Measurements from ENCODE around the gene SLC30A2. TPM values are rescaled to one million over a fixed set of nuclear protein-coding genes. Genes with fewer than 3 reads are reported as not detected.

Gene SLC30A2
- not detected in 2 replicates for total RNA-seq

GRCh38 chr1:26045722-26046245 lies at the start of gene SLC30A2:
Gene SLC30A2 (minus strand): TSS chr1:26046118. CDS start chr1:26045896, 222 bp downstream.

GRCh38 chr1:26067432-26067911 lies 21.6 kb upstream of the SLC30A2 start, which contains the start of gene TRIM63:
Gene TRIM63 (minus strand): TSS chr1:26067630. CDS start chr1:26067494, 136 bp downstream.

GRCh38 chr1:26021647-26022403 lies 24.1 kb downstream of the SLC30A2 start, which contains the start of gene EXTL1:
Gene EXTL1 (plus strand): TSS chr1:26021775. CDS start chr1:26022647, 872 bp downstream.

GRCh38 chr1:25997828-25998761 lies 47.8 kb downstream of the SLC30A2 start, which contains the start of gene PAFAH2:
Gene PAFAH2 (minus strand): TSS chr1:25998063. CDS start chr1:25990816, 7,247 bp downstream.

Other genes with a start within 250 kb of the SLC30A2 start
- 20.1 and 69.8 TPM in 2 replicates for gene SELENON, start 245.9 kb downstream of the SLC30A2 start, total RNA-seq
- gene MTFR1L, start 226.2 kb downstream of the SLC30A2 start, total RNA-seq: 15.2 and 21.5 TPM in 2 replicates
- gene AUNIP, start 186.7 kb downstream of the SLC30A2 start, total RNA-seq: 2.1 and 3.1 TPM in 2 replicates
- 4.5 and 9.1 TPM in 2 replicates for gene PAQR7, start 170.4 kb downstream of the SLC30A2 start, total RNA-seq
- gene STMN1, start 139.7 kb downstream of the SLC30A2 start, total RNA-seq: 119 and 151 TPM in 2 replicates
- 3.6 and 17.9 TPM in 2 replicates for gene PAFAH2, start 48.1 kb downstream of the SLC30A2 start, total RNA-seq
- not detected in 2 replicates for gene EXTL1, start 24.3 kb downstream of the SLC30A2 start, total RNA-seq
- under 0.01 TPM in 1 of 2 replicates, not detected in the other for gene TRIM63, start 21.5 kb upstream of the SLC30A2 start, total RNA-seq
- gene PDIK1L, start 65.7 kb upstream of the SLC30A2 start, total RNA-seq: 3.2 and 4.2 TPM in 2 replicates
- gene FAM110D, start 113.0 kb upstream of the SLC30A2 start, total RNA-seq: 3.1 and 7.9 TPM in 2 replicates
- gene C1orf232, start 122.8 kb upstream of the SLC30A2 start, total RNA-seq: not detected in 2 replicates
- gene ZNF593, start 123.8 kb upstream of the SLC30A2 start, total RNA-seq: 15.6 and 29.1 TPM in 2 replicates
- not detected in 2 replicates for gene ZNF593OS, start 125.7 kb upstream of the SLC30A2 start, total RNA-seq
- 0.31 TPM in 1 of 2 replicates, not detected in the other for gene CNKSR1, start 131.4 kb upstream of the SLC30A2 start, total RNA-seq
- gene CATSPER4, start 144.5 kb upstream of the SLC30A2 start, total RNA-seq: not detected in 2 replicates
- 8.6 and 12.3 TPM in 2 replicates for gene CEP85, start 188.1 kb upstream of the SLC30A2 start, total RNA-seq
- gene SH3BGRL3, start 234.0 kb upstream of the SLC30A2 start, total RNA-seq: 14.6 and 20.7 TPM in 2 replicates